DMS 273 (cell line): ENCODE measurements around the gene SNRNP200.

Experiments
- DNase-seq: peaks from one replicate; lab custom pipeline; 2025; ENCODE audit not compliant: unreplicated experiment; lab: John Stamatoyannopoulos, UW

Gene SNRNP200

DNA sequence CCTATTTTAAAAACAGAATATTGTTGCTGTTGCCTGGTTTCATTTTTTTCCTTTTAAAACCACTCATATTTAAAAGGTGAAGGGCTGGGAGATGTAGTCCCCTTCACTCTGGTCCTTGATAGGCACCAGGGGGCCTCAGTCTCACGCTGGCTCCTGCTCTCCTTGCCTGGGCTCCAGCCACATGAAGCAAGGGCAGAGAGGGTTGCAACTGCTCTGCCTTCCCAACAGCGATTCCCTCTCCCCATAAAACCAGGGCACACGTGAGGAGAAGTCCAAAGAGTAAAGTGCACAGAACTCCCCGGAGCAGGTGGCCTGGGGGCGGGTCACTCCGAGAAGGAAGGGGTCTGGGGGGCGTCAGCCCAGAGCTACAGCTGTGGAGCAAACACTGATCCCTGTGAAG is 52.3 kb downstream of the SNRNP200 start:
- no peak for DNase-seq

DNA sequence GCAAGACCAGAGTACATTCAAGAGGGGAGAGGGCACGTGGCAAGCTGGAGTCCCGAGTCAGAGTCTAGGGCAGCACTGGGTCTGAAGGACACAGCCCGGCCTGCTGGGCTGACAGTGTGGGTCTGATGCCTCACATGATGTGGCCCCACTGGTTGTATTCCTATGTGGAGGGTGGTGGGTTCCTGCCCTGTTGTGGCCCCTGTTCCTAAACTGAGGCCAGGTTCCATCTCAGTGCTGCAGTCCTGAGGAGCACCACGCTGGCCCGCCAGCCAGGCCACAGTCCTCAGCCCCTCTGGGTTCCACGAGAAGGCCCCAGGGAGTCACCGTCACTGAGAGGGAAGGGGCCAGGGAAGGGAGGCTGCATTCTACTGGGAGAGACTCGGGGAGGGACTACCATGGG is 52.8 kb downstream of the SNRNP200 start:
- no peak for DNase-seq

DNA sequence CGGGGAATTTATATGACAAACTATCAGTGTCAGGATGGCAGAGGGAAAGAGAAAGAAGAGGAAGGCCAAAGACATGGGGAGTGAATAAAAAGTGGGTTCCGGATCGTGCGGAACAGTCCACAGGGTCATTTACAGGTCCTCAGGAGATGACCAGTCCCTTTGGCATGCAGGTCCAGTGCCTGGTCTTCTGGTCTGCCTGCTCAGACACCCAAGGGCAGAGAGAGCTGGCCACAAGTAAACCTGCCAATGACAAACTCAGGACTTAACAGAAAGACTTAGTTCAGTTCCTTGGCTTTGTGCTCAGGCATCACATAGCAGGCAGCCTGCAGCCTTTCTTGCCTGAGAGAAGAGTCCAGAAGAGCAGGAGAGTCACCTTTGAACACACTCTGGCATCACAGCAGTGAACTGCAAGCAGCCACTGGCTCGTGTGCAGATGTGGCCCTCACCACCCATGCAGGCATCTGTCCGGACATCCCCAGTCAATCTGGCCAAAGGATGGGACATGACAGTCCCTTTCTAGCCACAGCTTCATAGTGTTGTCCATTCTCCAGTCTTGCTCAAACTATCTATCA is 53.5 kb downstream of the SNRNP200 start:
- peak; percentile 47 for DNase-seq

DNA sequence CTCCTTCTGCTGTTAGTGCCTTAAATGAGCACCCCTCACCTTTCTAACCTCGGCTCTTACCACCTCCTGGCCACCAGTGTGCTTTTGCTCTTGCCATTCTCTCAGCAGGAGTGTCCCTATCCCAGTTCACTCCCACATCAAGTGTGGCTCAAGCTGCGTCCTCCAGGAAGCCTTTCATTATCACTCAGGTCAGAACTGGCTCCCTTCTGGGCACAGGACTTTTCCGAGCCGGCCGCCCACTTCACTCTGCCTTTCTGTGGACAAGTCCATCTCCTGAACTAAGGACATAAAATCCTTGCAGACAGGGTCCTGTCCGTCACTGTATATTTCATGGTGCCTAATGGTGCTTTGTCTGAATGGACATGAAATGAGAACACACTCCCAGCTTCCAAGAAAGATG is 55.2 kb downstream of the SNRNP200 start:
- no peak for DNase-seq

DNA sequence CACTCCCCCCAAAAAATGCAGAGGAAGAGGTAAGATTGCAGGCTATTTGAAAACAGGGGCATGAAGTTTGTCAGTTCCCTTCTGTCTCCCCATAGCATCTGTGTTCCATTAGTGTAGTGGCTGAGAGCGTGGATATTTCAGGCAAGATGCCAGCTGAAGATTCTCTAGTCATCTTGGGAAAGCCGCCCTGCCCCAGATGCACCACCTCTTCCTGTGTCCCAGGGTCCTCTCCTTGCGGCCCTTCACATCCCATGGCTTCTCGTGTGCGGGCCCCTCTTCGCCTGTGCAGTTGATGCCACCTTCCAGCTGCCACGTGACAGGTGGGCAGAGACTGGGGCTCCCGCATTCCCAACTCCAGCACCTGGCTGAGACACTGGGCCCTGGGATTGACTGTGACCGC is 55.7 kb downstream of the SNRNP200 start:
- peak; percentile 48 for DNase-seq

DNA sequence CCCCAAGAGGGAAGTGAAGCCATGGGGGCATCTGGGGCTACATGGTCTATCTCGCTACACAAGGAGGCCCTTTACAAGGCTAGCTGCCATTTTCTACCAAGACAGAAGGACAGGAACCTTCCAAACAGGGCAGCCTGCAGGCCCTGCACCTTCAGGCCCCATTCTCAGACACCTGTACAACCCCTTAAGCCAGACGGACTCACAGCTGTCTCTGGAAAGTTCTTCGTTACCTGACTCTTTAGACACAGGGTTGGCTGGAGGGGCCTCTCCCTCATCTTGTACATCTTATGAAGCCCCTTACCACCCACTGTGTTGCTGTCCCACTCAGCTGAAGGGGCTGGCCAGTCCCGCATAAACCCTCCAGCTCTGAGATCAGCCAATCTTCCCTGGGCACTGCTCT is 56.7 kb downstream of the SNRNP200 start:
- no peak for DNase-seq

DNA sequence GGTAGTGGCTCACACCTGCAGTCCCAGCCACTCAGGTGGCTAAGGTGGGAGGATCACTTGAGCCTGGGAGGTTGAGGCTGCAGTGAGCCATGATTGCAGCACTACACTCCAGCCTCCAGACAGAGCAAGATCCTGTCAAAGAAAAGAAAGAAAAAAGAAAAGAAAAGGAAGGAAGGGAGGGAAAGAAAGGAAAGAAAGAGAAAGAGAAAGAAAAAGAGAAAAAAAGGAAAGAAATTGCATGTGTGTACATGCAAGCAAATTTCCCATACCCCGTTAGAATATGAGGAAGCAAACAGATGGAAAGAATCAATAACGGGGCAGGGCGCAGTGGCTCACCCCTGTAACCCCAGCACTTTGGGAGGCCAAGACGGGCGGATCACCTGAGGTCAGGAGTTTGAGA is 57.5 kb downstream of the SNRNP200 start:
- DNase-seq = no peak

DNA sequence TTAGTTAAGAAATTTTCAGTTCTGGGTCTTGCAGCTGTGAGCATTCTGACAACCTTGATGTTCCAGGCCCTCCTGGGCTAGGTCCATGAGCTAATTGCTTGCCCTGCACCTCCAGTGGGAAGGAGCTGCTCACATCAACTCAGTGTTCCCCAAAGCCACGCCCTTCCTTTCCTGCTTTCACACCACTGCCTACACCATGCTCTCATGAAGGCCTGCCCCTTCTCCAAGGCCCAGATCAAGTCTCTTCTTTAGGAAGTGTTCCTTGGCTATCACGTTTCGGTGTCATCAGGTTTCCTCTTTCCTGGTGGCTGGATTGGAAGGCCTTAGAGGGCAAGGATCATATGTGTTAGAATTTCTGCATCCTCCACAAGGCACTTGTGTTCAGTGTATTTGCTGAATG is 58.3 kb downstream of the SNRNP200 start:
- no peak for DNase-seq

DNA sequence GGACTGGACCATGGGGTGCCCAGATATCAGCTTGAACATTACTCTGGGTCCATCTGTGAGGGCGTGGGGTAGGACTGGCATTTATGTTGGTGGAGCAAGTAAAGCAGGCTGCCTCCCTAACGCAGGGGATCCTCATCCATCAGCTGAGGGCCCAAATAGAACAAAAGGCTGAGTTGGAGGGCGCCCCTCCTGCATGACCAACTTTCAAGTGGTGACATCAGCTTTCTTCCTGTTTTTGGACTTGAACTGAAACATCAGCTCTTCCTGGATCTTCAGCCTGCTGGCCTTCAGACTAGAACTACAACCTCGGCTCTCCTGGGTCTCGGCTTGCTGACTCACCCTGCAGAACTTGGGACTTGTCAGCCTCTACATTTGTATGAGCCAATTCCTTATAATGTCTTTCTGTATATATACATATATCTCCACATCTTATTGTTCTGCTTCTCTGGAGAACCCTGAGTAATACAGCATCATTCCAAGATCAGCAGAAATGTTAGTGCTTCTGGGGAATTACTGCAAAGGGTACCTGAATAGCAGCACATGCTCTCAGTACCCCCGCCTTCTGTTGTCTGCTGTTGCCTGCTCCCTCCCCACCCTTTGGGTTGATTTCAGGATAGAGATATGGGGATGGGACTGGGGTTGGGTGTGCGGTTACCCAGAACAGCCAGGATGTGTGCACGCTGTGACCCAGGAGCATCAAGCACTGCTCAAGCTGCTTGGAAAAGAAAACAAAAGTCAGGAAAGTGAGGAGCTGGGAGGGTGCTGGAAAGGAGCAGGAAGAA is 59.5 kb downstream of the SNRNP200 start:
- DNase-seq = no peak

DNA sequence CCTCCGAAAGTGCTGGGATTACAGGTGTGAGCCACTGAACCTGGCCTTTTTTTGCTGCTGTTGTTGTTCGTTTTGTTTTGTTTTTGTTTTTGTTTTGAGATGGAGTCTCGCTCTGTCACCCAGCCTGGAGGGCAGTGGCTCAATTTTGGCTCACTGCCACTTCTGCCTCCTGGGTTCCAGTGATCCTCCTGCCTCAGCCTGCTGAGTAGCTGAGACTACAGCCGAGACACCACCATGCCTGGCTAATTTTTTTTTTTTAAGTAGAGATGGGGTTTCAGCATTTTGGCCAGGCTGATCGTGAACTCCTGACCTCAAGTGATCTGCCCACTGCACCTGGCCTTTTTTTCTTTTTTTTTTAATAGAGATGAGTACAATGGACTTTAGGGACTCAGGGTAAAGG is 61.5 kb downstream of the SNRNP200 start:
- DNase-seq = no peak

DNA sequence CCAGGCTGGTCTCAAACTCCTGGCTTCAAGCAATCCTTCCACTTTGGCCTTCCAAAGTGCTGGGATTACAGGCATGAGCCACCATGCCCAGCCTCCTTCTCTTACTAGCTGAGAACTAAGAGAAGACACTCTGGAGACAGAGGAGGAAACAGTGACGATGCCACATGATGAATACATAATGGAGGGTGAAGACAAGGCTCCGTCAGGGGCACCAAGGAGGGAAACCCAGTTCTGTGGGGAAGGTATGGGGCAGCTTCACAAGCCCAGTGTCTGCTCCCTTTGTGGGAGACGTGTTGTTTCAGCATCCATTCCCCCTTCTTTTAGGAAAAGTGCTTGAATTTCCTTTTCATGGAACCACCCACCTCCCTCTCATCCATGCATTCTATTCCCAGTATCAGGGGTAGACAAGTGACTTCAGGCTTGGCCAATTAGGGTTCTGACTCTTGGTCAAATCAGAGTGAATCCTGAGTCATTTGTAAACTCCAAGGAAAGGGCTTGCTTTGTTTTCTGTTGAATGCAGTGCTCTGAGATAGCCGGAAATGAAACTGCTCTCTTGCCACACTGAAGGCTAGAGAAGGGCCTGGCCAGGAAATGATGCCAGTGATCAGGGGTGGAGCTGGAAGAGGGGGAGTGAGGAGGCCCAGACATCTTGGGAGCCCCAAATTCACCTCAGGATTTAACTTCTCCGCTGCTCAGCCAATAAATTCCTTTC is 63.3 kb downstream of the SNRNP200 start:
- DNase-seq = no peak

DNA sequence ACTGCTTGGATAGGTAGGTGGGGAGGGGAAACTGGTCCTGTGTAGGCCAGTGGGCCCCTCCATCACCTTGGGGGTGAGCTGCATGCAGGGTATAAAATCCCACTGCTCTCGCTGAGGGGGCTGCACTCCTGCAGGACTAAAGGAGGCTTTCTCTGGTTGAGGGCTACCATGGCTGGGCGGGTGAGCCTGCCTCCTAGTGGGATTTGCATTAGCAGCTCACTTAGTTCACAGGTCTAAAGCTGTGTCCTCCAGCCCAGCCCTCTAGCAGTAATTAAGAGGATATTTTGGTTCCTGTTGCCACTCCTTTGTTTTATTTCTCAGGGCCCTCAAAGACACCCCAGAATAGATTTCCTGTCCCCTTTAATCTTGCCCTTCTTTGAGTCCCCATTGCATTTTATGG is 64.1 kb downstream of the SNRNP200 start:
- no peak for DNase-seq

DNA sequence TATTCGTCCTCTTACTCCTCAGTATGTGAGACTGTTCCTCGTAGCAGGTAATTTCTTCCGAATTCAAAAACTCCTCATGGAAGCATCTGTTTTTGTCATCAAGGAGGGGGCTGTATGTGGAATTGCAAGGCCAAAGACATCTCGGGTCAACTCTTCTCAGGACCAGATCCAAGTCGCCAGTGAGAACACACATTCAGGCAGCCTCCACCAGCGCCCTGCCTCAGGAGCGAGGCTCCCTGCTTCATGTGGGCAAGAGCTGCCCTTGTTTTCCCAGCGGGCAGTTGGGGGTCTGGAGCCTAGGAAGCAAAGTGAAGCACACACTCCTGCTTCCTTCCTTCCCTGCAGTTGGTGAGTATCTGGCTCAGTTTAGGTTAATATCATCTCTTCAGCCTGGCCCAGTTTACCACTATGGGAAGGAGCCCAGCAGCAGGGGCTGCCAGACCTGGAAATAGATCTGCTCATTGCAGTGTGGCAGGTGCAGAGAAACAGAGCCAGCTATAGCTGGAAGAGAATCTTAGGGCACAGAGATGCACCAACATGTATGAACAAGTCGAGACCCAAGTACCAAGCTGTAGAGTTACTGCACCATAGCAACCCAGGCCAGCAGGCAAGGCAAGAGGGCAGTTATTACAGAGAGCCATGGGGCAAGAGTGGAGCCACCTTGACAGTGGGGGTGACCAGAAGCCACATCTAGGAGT is 64.9 kb downstream of the SNRNP200 start:
- peak; percentile 68 for DNase-seq

DNA sequence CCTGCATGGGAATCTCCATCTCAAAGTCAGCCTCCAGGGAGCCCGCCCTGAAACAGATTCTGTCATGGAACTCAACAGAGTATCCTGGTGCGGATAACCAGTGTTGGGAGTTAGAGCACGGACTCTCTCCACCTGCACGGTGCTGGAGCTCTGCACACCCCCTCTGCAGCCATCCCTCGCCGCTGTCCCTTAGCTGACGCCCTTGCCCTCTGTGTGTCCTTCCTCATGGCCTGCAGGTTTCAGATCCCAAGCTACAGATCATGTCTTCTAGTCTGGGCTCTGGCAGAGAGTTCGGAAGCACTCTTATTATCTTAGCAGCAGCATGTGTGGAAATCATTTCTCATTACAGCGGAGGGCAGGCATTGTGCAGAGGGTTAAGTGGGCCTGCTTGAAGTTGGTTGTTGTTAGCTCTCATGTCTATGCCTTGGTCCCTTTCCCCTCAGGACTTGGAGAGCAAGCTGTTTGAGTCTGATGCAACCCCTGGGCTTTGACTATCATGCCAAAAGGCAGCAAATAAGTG is 65.5 kb downstream of the SNRNP200 start:
- no peak for DNase-seq

DNA sequence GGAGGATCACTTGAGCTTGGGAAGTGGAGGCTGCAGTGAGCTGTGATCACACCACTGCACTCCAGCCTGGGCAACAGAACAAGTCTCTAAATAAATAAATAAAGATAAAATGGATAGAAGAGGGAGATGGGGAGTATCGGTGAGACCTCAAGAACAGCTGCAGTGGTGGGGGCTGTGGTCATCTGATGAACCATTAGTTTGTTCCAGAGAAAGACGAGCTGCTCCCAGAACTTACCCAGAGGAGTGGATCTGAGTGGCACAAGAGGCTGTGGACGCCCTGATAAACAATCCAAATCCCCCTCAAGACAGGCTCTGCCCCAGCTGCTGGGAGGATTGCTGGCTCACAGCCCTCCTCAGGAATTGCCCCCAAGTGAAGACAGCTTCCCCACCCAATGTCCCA is 66.3 kb downstream of the SNRNP200 start:
- DNase-seq = no peak

DNA sequence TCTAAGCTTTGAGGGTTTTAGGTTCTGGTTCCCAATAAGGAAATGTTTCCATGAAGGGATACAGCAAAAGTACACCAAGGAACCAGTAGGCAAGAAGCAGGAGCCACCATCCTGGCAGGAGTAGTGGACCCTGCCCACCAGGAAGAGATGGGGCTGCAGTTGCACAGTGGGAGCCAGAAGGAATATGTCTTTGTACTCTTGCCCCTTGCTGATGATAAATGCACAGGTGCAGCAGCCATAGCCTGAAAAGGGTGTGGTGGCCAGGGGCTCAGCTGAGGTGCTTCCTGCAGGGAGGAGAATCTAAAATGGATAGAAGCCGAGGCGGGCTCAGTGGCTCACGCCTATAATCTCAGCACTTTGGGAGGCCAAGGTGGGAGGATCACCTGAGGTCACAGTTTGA is 67.1 kb downstream of the SNRNP200 start:
- DNase-seq = no peak

DNA sequence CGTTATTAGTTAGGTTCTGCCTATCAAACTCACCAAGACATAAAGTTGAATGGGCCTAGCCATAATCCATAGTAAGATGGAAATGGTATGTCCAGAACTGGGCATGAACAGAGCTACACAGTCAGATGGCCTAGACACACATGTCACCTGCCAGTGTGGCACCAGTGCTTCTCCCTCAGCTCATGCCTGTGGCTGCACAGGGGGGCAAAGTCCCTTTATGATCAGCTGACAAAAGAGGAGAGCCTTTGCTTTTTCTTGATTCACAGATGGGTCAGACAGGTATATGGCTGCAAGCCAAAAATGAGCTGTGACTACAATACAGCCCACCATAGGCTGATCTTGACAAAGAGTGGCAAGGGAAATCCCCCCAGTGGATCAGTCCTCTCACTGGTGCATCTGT is 68.5 kb downstream of the SNRNP200 start:
- DNase-seq = no peak

DNA sequence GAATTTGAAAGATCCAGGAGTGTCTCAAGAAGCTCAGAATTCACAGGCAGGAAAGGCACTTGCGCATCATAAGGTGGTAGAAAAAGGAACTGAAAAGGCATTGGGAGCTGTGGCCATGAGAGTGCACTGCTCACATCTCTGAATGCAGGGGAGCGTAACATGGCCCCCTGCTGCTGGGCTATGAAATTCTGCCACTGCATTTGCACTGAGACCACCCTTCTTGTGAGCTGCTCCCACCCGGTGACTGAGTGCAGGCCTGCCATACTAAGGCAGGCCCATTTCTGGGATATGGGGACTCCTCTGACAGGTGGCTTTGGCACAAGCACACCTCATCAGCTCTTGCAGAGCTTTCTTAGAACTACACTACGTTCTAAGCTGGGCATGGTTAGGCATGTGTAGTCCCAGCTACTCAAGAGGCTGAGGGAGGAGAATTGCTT is 71.4 kb downstream of the SNRNP200 start:
- no peak for DNase-seq

DNA sequence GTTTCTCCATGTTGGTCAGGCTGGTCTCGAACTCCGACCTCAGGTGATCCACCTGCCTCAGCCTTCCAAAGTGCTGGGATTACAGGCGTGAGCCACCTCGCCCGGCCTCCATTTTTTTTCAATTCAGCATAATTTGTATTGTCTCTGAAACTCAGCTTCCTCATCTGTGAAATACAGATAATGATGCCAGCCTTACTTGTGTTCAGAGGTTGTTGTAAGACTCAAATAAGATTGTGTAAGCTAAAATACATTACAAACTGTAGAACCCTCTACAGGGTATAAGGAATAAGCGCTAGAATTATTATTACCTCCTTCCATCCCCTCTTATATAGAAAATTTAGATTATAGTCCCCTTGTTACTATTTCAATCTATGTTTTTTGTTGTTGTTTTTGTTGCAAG is 71.9 kb downstream of the SNRNP200 start:
- DNase-seq = no peak

DNA sequence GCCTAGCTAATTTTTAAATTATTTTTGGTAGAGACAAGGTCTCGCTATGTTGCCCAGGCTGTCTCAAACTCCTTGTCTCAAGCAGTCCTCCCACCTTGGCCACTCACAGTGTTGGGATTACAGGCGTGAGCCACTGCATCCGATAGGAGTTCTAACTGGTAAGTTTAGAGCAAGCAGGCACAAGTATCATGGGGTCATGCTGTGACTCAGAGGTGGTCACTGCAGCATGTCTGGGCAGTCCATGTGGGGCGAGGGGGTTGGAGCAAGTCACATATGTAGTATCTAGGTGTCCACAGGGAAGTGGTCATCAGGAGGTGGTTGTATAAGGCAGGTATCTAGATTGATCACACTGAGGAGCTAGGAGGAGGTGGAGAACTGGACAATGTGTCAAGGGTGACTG is 74.0 kb downstream of the SNRNP200 start:
- no peak for DNase-seq

DNA sequence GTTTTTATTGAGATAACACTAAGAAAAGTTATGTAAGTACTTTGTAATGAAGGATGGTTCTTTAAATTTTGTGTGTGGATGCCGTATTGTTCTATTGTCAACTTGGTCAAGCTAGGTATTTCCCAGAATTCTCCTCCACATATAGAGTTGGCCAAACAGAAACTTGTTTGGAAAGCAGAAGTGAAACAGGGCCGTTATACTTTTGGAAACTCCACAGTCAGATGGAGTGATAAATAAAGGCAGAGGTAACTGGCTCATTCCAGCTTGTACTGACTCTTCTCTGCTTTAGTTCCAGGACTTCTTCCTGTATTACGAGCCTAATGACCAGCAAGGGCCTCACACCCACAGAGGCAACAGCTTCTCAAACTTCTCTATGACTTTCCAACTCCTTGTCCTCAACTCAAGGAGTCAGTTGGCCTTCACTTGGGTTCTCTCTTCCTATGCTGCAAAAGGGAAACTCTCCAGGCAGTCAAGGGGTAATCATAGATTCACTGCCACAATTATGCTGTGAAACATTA is 80.3 kb downstream of the SNRNP200 start:
- no peak for DNase-seq
